GM23248 (cell line): ENCODE results near the gene GAB4.

Experiments used
- EZH2 ChIP-seq: fragments of 200-600 bp; sonication (generic); IDR thresholded peaks from 2 replicates; pipeline ENCODE4 v1.6.1; 2018; ENCODE audit warnings: antibody characterized with exemption, mild to moderate bottlenecking; ENCODE audit not compliant: insufficient read depth, poor library complexity, severe bottlenecking
- EZH2phosphoT487 ChIP-seq: fragments of 200-600 bp; sonication (generic); IDR thresholded peaks from 2 replicates; pipeline ENCODE4 v1.6.1; 2018; ENCODE audit warnings: antibody characterized with exemption, moderate library complexity, mild to moderate bottlenecking, low read depth; ENCODE audit not compliant: insufficient read depth

DNA sequence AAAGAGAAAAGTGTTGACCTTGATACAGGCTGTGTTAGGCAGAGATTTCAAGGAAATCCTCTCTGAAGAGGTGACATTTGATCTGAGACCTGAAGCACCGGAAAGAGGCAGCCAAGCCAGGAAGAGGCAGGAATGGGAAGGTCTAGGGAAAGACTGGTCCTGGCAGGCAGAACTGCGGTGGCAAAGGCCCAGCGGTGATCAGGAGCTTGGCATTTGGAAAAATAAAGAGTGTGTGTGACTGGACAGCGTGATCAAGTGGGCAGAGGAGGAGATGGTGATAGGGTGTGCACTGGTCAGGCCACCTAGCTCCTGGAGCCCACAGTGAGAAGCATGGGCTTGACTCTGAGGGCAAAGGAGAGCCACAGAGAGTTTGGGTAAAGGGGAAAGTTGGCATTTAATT, 27.2 kb upstream of the GAB4 start:
- TF ChIP-seq EZH2 = no peak
- no peak for TF ChIP-seq EZH2phosphoT487
